GM12878 (cell line): ENCODE results near the gene RAPSN.

Experiments used
- CEBPB ChIP-seq, 2 experiments: fragments of 150-350 bp in 1 of 2; IDR thresholded peaks; 2 replicates each; pipeline ENCODE4 v1.6.1; 2012 to 2014; ENCODE audit warnings: low read depth in 2 of 2, low read length in 2 of 2, borderline replicate concordance in 1 of 2, inconsistent platforms in 1 of 2
- HCFC1 ChIP-seq: fragments of 150-350 bp; IDR thresholded peaks from 2 replicates; pipeline ENCODE4 v1.6.1; 2014; ENCODE audit warnings: low read length
- POLR2AphosphoS5 ChIP-seq: IDR thresholded peaks from 2 replicates; pipeline ENCODE4 v1.6.1; 2011; ENCODE audit warnings: mild to moderate bottlenecking, low read length, inconsistent platforms
- TBL1XR1 ChIP-seq: IDR thresholded peaks from 2 replicates; pipeline ENCODE4 v1.6.1; 2012; ENCODE audit warnings: low read depth, low read length, improper control_type of control experiment
- TF ChIP-seq, protein P1 (sequence below), 3 experiments: IDR thresholded peaks in 2 of 3; conservative IDR thresholded peaks in 1 of 3; 2 replicates each; pipeline ENCODE4 v1.5.1; 2011; ENCODE audit warnings: low read depth in 3 of 3, low read length in 3 of 3, mild to moderate bottlenecking in 3 of 3, control low read depth in 2 of 3, moderate library complexity in 2 of 3, inconsistent platforms in 1 of 3, mixed read lengths in 1 of 3; ENCODE audit not compliant: control insufficient read depth in 2 of 3, insufficient read depth in 1 of 3; ENCODE audit errors: extremely low read depth in 1 of 3
- TF ChIP-seq, protein P2 (sequence below): IDR thresholded peaks from 2 replicates; pipeline ENCODE4 v1.6.1; 2012; ENCODE audit warnings: low read depth, low read length, improper control_type of control experiment

DNA sequence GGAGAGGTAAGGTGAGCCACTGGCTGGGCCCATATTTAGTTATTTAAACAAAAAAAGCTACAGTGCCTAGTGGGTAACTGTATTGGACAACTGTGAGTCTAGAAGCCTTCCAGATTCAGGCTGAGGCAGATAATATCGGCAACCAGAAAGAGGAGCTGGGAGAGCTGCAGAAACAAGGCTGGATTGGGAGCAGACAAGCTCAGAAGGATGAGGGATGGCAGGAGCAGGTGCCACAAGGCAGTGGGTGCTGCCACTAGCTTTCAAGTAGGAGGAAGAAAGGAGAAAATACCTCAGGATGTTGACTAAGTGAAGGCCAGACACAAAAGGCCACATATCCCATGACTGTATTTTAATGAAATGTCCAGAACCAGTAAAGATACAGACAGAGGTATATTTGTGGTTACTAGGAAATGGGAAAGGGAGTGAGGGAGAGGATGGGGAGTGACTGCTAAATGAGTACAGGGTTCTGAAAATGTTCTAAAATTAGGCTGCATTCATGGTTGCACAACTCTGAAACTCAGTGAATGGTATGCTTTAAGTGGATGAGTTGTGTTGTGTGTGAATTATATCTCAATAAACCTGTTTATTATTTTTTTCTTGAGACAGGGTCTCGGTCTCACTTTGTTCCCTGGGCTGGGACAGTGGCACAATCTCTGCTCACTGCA is 11.8 kb upstream of the RAPSN start:
- TF ChIP-seq TBL1XR1 (no peak), POLR2AphosphoS5 (no peak), CEBPB (IDR thresholded peaks at IDR 0.05; ENCODE audit: borderline replicate concordance in 1 of 2, low read depth in 2 of 2, low read length in 2 of 2) (no peak), HCFC1 (no peak)
- TF ChIP-seq, protein P1, sequence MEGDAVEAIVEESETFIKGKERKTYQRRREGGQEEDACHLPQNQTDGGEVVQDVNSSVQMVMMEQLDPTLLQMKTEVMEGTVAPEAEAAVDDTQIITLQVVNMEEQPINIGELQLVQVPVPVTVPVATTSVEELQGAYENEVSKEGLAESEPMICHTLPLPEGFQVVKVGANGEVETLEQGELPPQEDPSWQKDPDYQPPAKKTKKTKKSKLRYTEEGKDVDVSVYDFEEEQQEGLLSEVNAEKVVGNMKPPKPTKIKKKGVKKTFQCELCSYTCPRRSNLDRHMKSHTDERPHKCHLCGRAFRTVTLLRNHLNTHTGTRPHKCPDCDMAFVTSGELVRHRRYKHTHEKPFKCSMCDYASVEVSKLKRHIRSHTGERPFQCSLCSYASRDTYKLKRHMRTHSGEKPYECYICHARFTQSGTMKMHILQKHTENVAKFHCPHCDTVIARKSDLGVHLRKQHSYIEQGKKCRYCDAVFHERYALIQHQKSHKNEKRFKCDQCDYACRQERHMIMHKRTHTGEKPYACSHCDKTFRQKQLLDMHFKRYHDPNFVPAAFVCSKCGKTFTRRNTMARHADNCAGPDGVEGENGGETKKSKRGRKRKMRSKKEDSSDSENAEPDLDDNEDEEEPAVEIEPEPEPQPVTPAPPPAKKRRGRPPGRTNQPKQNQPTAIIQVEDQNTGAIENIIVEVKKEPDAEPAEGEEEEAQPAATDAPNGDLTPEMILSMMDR (IDR thresholded peaks at IDR 0.05 in 2 of 3, conservative IDR thresholded peaks at IDR 0.05 in 1 of 3; ENCODE audit: control insufficient read depth in 2 of 3, extremely low read depth in 1 of 3, insufficient read depth in 1 of 3, low read depth in 3 of 3, low read length in 3 of 3): no peak
- TF ChIP-seq, protein P2, sequence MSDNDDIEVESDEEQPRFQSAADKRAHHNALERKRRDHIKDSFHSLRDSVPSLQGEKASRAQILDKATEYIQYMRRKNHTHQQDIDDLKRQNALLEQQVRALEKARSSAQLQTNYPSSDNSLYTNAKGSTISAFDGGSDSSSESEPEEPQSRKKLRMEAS: no peak
